ENCODE results near the gene NAV3.

NAV3 gene

GRCh38 chr12:78204926-78205325, 374.2 kb downstream of the NAV3 start:
- TF ChIP-seq GABPA (IDR thresholded peaks at IDR 0.05; ENCODE audit: low read depth) (no peak), CTCF (IDR thresholded peaks at IDR 0.05; ENCODE audit: insufficient read depth, low read length) (no peak), REST (IDR thresholded peaks at IDR 0.05; ENCODE audit: insufficient replicate concordance, low read depth) (no peak), SPI1 (IDR thresholded peaks at IDR 0.05; ENCODE audit: borderline replicate concordance, low read depth) (no peak), POLR2AphosphoS5 (IDR thresholded peaks at IDR 0.05; ENCODE audit: low read depth) (no peak)
- no peak for DNase-seq (ENCODE audit: low read depth in 1 of 2, low spot score in 1 of 2)
- no peak overlapping the region for H3K27ac ChIP-seq (replicated peaks)
- H3K27me3 ChIP-seq (ENCODE audit: insufficient read depth, poor library complexity, severe bottlenecking): no peaks in the 10 kb centered on the region
- H3K4me3 ChIP-seq (replicated peaks; ENCODE audit: insufficient read depth, low read length): no peak overlapping the region

GRCh38 chr12:78208092-78208491, 377.4 kb downstream of the NAV3 start:
- TF ChIP-seq POLR2AphosphoS5 (IDR thresholded peaks at IDR 0.05; ENCODE audit: low read depth): no peak
- TF ChIP-seq SPI1 (IDR thresholded peaks at IDR 0.05; ENCODE audit: borderline replicate concordance, low read depth): no peak
- TF ChIP-seq GABPA (IDR thresholded peaks at IDR 0.05; ENCODE audit: low read depth): no peak
- no peak for TF ChIP-seq CTCF (IDR thresholded peaks at IDR 0.05; ENCODE audit: insufficient read depth, low read length)
- no peak for TF ChIP-seq REST (IDR thresholded peaks at IDR 0.05; ENCODE audit: insufficient replicate concordance, low read depth)
- Histone ChIP-seq H3K27ac (replicated peaks) (no peak overlapping the region), H3K27me3 (ENCODE audit: insufficient read depth, poor library complexity, severe bottlenecking) (no peaks in the 10 kb centered on the region), H3K4me3 (replicated peaks; ENCODE audit: insufficient read depth, low read length) (no peak overlapping the region)
- no peak for DNase-seq (ENCODE audit: low read depth in 1 of 2, low spot score in 1 of 2)

- no peak for DNase-seq (ENCODE audit: low read depth in 1 of 2, low spot score in 1 of 2)
- Histone ChIP-seq H3K27me3 (ENCODE audit: insufficient read depth, poor library complexity, severe bottlenecking) (no peaks in the 10 kb centered on the region), H3K4me3 (replicated peaks; ENCODE audit: insufficient read depth, low read length) (no peak overlapping the region), H3K27ac (replicated peaks) (no peak overlapping the region)
- TF ChIP-seq REST (IDR thresholded peaks at IDR 0.05; ENCODE audit: insufficient replicate concordance, low read depth) (no peak), CTCF (IDR thresholded peaks at IDR 0.05; ENCODE audit: insufficient read depth, low read length) (no peak), SPI1 (IDR thresholded peaks at IDR 0.05; ENCODE audit: borderline replicate concordance, low read depth) (no peak), GABPA (IDR thresholded peaks at IDR 0.05; ENCODE audit: low read depth) (no peak), POLR2AphosphoS5 (IDR thresholded peaks at IDR 0.05; ENCODE audit: low read depth) (no peak)
Observed at GRCh38 chr12:78209846-78210505, 379.3 kb downstream of the NAV3 start.

All from HL-60 (cell line).